GM19468 (cell line): ENCODE measurements around the gene MAML2.
A peak's percentile ranks its signal among the peaks of the same experiment; 100 is the strongest.

Experiments
- ATAC-seq: cut with Tn5 transposase; IDR thresholded peaks from one replicate; pipeline ENCODE4 v1.9.1; 2021; ENCODE audit warnings: mild to moderate bottlenecking, moderate library complexity, moderate number of reproducible peaks; ENCODE audit not compliant: unreplicated experiment; ENCODE audit errors: extremely low read depth

MAML2 gene

DNA sequence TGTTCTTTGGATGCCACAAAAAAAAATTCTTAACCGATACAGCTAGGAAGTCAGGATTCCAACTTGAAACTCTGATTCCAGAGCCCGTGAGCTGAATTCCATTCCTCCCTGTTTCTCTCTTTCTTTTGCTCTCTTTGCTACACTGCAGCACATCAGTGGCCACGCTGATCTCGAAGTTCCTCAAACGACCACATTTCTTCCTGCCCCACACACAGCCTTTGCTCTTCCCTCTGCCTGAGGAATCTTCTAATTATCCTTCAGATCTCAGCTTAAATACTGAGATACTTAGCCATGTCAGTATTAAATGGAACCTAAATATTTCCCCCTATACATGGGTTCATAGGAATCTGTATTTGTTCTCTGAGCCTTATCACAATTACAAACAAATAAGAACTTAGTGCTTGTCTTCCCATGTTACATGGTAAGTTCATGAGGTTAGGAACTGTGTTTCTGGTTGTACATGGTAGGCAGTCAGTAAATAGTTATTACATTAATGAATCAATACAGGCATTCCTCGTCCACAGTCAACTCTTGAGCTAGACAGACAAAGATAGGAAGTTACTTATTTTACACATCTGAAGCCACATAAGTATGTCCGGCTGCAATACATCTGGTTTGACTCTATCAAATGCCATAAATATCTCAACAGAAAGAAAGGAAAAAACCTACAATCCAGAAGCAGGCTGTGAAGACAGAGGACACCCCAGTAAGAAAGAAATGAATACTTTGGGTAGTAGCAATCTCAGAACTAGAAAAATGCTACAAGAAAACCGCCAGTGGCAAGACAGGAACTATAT, 86.6 kb downstream of the MAML2 start:
- ATAC-seq, result no peak

- no peak for ATAC-seq
Observed at GRCh38 chr11:96254854-96255253, 88.1 kb downstream of the MAML2 start.

- peak; percentile 52 for ATAC-seq
Observed at GRCh38 chr11:96254087-96254486, 88.9 kb downstream of the MAML2 start.

- ATAC-seq, result no peak
Observed at GRCh38 chr11:96246718-96247552, 96.1 kb downstream of the MAML2 start.

GRCh38 chr11:96242971-96243647, 99.9 kb downstream of the MAML2 start:
- ATAC-seq, result peak; percentile 91

DNA sequence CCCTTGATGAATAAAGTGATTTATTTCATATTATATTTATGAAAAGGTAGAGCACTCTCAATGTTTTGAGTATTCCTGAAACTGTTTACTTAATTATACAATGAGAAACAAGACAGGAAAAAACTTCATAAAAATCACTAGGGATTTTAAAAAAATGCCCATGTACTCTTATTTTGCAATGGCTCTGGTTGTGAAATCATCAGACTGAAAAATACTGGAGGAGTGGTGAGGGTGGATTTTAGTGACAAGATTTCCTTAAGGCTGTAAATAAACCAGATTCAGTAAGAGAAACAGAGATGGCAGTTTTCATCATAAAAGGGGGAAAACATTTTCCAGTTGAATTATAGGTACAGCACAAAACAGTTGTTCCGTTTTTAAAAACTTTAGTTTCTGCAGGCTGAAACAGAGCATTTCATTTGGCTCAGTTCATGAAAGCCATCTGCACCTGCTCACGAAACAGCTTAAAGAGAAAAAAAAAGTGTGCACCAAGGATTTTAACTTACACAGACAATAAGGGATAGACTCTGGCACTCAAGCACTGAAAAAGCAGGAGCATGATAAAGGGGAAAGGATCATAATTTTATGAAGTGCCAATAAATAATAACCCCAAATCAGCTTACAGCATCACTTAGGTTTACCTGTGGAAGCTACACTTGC, 100.7 kb downstream of the MAML2 start:
- no peak for ATAC-seq

- no peak for ATAC-seq
Observed at GRCh38 chr11:96241331-96241841, 101.6 kb downstream of the MAML2 start.

DNA sequence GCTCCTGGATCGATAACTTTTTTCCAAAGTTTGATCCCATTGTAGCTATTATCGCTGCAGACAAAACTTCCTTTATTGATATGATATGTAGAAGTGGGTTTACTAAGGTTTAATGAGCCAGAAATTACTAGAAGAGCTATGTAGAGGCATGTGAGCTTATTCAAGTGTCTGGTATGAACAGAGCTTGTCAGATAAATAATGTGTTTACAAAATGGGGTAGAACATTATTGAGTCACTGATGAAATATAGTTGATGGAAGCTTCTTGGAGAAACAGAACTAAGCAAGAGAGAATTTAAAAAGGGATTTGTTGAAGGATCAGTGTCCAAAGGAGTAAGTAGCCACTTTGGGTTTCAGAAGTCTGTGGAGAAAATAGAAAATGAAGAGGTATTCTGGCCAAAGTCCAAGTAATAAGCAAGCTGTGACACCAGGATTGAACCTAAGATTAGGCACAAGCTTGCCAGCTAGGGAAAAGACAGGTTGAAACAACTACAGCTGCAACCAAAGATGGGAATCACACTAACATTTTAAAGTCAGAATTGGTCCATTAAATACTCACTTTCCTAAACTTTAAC, 104.3 kb downstream of the MAML2 start:
- no peak for ATAC-seq

DNA sequence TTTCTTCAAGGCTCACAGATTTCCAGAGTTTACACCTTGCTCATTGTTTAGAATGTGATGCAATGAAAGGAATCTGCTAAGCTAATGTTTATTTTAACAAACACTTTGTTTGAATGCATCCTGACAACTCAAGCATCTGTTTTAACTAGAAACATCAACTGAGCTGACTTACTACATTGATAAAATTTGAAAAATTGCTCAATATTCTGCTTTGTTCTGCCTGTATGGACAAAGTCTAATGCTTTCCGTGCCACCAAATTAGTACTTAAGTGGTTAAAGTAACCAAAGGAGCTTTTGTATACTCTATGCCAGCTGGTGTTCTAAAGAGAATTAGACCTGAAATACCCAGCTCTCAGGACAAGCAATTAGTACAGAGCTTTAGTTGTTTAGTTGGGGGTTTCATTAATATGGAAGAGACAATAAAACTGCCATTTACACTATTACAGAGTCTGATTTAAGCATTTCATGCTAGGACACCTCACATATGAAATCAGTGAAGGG, 105.2 kb downstream of the MAML2 start:
- no peak for ATAC-seq

DNA sequence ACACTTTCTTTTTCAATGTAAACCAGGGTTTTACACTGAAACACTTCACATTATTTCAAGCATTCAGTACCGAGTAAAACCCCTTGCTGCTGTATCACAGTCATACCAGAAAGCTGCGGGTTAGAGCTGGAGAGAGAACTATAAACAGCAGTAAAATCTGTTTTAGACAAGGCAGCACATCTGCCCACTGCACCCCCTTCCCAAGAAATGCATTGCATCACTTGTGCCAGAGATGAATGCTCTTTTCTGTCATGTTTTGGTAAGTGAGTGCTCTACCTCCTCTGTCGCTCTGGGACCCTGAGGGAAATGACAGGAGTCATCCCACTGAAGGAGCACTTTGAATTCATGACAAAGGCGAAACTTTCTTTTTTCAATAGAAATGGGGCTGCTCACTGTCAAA, 107.2 kb downstream of the MAML2 start:
- no peak for ATAC-seq

GRCh38 chr11:96234866-96235441, 108.0 kb downstream of the MAML2 start:
- ATAC-seq, result no peak

- no peak for ATAC-seq
Observed at GRCh38 chr11:96232132-96232531, 110.9 kb downstream of the MAML2 start.

DNA sequence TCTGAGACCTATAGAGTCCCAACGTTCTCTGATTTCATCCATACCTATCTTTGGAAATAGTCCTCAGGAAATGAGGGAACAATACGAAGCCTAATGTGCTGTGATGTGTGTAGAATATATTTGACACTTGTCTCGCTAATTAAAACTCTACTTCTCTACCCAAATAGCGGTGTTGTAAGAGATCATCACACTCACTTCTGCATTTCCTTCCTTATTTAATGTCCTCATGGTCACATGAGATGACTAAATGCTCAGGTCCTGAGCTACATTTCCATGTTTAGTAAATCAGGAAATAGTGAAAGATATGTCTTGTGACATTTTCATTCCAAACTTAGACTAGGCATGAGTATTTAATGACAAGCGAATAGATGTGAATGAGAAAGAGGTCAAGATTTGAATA, 112.3 kb downstream of the MAML2 start:
- ATAC-seq, result no peak

- ATAC-seq, result no peak
Observed at GRCh38 chr11:96229354-96229977, 113.5 kb downstream of the MAML2 start.

DNA sequence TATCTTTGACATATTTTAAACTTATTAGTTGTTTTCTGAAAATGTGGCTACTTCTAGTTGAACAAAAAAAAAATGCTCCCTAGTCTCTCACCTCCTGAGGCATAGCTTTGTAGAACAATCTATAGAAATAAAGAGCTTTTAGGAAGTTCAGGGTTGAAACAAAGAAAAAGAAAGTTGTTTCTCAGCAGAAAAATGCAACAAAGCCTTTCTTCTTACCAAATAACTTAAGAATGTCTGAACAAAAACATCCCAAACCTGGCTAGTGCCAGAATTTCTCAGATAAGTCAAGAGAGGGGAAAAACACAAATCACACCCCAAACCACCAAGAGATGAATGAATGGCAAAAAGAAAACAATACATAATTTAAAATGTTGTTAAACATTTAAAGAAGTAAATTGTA, 114.1 kb downstream of the MAML2 start:
- no peak for ATAC-seq

DNA sequence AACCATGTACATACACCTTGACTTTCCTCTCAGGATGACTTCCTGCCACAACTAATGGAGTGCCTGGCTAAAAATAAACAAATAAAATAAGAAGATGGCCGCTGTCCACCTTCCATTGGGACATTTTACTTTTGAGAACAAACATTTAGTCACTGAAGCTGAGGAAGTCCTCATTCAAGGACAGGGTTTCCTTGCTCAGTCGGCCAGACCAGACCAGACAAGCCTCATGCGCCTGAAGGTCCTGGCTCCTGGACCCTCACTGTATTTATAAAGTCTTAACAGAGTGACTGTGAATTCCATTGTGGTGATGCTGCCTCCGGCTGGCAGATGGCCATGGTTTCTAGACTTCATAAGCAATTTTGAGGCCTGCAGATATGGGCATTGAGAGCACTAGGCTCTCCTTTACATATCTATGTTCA, 114.5 kb downstream of the MAML2 start:
- no peak for ATAC-seq

DNA sequence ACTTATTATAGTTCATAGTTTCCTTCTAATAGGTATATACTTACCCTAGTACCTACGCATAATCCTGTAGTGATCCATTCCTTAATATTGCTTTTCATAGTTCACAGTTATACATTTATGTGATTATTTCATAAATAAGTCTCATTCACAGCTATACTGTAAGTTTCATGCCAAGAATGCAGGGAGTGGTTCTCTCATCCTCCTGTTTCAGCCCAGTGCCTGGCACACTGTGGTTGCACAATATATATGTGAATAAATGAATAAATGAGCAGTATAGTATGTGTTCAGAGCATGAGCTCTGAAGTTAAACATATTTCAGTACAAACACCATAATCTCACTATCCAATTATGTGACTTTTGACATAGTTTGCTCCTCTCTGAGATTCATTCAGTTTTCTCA, 115.8 kb downstream of the MAML2 start:
- ATAC-seq, result no peak

DNA sequence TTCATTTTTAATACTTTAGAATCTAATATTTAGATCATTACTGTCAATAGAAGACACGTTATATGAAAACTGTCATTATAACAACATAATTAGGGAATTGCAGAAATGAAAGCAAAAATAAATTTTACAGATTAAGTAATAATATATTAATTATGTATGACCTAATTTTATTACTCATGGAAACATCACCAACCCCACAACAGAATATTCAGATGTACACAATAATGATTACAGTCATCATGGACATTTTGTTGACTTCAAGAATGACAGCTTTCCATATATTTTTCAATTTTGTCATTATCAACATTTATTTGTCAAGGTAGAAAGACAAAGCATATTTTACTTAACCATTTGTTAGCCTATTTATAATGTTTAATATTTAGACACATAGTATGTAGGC, 119.9 kb downstream of the MAML2 start:
- no peak for ATAC-seq

- no peak for ATAC-seq
Observed at GRCh38 chr11:96222102-96222501, 120.9 kb downstream of the MAML2 start.
